Measurements from ENCODE around the gene GTF3C2. TPM values are rescaled to one million over a fixed set of nuclear protein-coding genes. Genes with fewer than 3 reads are reported as not detected.
"Not testable (repeated sequence)": the region's sequence is repeated elsewhere in the genome, so short reads cannot be mapped to it uniquely, and the experiment has no call there.

The GTF3C2 gene
- total and polyA plus RNA-seq, 4 donors = 9.7 to 20.6 (median 14.7) TPM

DNA sequence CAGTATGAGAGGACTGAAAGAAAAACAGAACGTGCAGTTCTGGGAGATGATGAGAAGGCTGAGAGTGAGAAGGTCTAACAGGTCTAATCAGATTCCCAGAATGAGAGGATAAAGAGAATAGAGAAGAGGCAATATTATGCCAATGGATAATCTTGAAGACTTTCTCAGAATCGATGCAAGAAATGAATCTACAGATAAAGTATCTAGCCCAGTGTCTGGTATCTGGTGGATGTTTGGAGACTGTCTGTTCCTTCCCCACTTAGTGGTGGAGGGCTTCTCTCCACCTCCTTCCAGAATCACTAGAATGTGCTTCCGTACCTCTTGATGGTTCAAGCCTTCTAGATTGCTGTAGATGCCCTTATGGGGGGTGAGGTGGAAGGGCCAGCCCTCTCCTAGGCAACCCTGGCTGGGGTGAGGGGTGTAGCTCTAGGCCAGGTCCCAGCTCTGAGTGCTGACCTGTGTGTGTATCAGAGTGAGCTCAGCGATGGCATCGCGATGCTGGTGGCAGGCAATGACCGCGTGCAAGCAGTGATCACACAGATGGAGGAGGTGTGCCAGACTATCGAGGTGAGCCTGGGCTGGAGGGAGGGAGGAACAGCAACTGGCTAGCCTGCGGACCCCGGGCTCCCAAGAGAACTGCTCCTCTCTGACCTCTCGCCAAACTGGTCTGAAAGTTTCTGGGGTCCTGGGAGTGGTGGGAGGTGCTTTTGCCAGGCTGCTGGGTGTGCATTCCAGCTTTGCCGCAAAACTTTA, 51.9 kb downstream of the GTF3C2 start (continued):
- TF ChIP-seq, protein P1, sequence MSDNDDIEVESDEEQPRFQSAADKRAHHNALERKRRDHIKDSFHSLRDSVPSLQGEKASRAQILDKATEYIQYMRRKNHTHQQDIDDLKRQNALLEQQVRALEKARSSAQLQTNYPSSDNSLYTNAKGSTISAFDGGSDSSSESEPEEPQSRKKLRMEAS (IDR thresholded peaks at IDR 0.05) = no peak

GRCh38 chr2:27303093-27304025, 53.2 kb downstream of the GTF3C2 start:
- no peaks in the 10 kb centered on the region for H3K9me3 ChIP-seq (ENCODE audit: control insufficient read depth in 4 of 4, low read length in 3 of 4)
- WGBS = 16% methylated on average over 25 of the region's 25 CpGs
- peaks cover 0 to 3% (median 0%) of the 10 kb centered on the region in 4 donors for H3K27me3 ChIP-seq (ENCODE audit: control insufficient read depth in 4 of 4, insufficient read depth in 4 of 4, low read length in 3 of 4)
- peaks cover 3 to 28% (median 10%) of the 10 kb centered on the region in 4 donors for H3K4me1 ChIP-seq (ENCODE audit: control insufficient read depth in 4 of 4, insufficient read depth in 4 of 4, low read length in 3 of 4)
- TF ChIP-seq SP1 (IDR thresholded peaks at IDR 0.05) (no peak), TAF1 (conservative IDR thresholded peaks at IDR 0.05) (no peak), GABPA (IDR thresholded peaks at IDR 0.05 in 1 of 2, conservative IDR thresholded peaks at IDR 0.05 in 1 of 2) (peak in 1 of 2 donors; percentile 41), HNF4A (conservative IDR thresholded peaks at IDR 0.05) (peak in 1 of 2 donors; percentile 15), FOXA1 (IDR thresholded peaks at IDR 0.05) (no peak), ATF3 (IDR thresholded peaks at IDR 0.05) (no peak), HNF4G (IDR thresholded peaks at IDR 0.05) (no peak), YY1 (IDR thresholded peaks at IDR 0.05) (peak; percentile 62), FOXA2 (IDR thresholded peaks at IDR 0.05) (no peak), JUND (IDR thresholded peaks at IDR 0.05) (no peak), EGR1 (IDR thresholded peaks at IDR 0.05; ENCODE audit: low read depth in 2 of 2) (no peak), CTCF (IDR thresholded peaks at IDR 0.05; ENCODE audit: low read depth, low read length, missing input control) (peak; percentile 92), ZBTB33 (IDR thresholded peaks at IDR 0.05) (no peak), REST (IDR thresholded peaks at IDR 0.05) (no peak), RXRA (IDR thresholded peaks at IDR 0.05) (peak; percentile 43 to 52), NR2F2 (IDR thresholded peaks at IDR 0.05) (peak; percentile 40), RAD21 (IDR thresholded peaks at IDR 0.05) (peak; percentile 87 to 91)
- TF ChIP-seq, protein P1 (IDR thresholded peaks at IDR 0.05) = no peak
- H3K9ac ChIP-seq (ENCODE audit: low read depth in 1 of 2, low read length in 2 of 2) = no peak overlapping the region
- no peak for DNase-seq (ENCODE audit: low spot score)
- H3K4me3 ChIP-seq (ENCODE audit: low read depth in 1 of 3, low read length in 3 of 3) = peak overlapping the region in 1 of 3 donors; percentile 9
- no peak overlapping the region for H3K27ac ChIP-seq (ENCODE audit: low read depth in 1 of 2, low read length in 2 of 2)
- no peaks in the 10 kb centered on the region for H3K36me3 ChIP-seq (ENCODE audit: control insufficient read depth in 4 of 4, insufficient read depth in 3 of 4, low read depth in 1 of 4, low read length in 3 of 4)

- not testable (repeated sequence) for H3K36me3 ChIP-seq (ENCODE audit: control insufficient read depth in 4 of 4, insufficient read depth in 3 of 4, low read depth in 1 of 4, low read length in 3 of 4); H3K27ac ChIP-seq (ENCODE audit: low read depth in 1 of 2, low read length in 2 of 2); H3K9ac ChIP-seq (ENCODE audit: low read depth in 1 of 2, low read length in 2 of 2); H3K4me3 ChIP-seq (ENCODE audit: low read depth in 1 of 3, low read length in 3 of 3); DNase-seq (ENCODE audit: low spot score); H3K9me3 ChIP-seq (ENCODE audit: control insufficient read depth in 4 of 4, low read length in 3 of 4); H3K27me3 ChIP-seq (ENCODE audit: control insufficient read depth in 4 of 4, insufficient read depth in 4 of 4, low read length in 3 of 4); H3K4me1 ChIP-seq (ENCODE audit: control insufficient read depth in 4 of 4, insufficient read depth in 4 of 4, low read length in 3 of 4)
- WGBS = 90% methylated on average over 4 of the region's 4 CpGs
Observed at GRCh38 chr2:27300606-27301005, 56.0 kb downstream of the GTF3C2 start.

Measured in liver (tissue), 9 donors.